Panc1 (cell line): ENCODE data around the gene PIPOX.

ENCODE experiments used
- SIN3A ChIP-seq: IDR thresholded peaks from 2 replicates; pipeline ENCODE4 v1.6.1; 2012; ENCODE audit warnings: low read depth, mild to moderate bottlenecking, low read length, moderate library complexity, borderline replicate concordance; ENCODE audit not compliant: insufficient read depth
- TF ChIP-seq, protein P1 (sequence below): fragments of 450-650 bp; IDR thresholded peaks from 2 replicates; pipeline ENCODE4 v1.5.1; 2017; ENCODE audit warnings: mild to moderate bottlenecking

DNA sequence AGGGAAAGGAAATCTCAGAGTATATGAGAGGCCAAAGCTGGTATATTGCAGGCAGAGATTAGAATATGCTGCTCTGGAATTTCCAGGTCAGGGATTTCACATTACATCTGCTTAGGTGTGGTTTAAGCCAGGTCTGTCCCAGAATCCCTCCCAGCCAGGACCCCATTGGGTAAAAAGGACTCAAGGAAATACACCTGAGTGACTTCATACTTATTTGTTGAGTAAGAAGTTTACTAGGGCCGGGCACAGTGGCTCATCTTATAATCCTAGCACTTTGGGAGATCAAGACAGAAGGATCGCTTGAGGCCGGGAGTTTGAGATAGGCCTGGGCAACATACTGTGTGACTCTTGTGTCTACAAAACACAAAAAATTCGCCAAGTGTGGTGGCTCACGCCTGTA, 7.2 kb downstream of the PIPOX start:
- TF ChIP-seq, protein P1, sequence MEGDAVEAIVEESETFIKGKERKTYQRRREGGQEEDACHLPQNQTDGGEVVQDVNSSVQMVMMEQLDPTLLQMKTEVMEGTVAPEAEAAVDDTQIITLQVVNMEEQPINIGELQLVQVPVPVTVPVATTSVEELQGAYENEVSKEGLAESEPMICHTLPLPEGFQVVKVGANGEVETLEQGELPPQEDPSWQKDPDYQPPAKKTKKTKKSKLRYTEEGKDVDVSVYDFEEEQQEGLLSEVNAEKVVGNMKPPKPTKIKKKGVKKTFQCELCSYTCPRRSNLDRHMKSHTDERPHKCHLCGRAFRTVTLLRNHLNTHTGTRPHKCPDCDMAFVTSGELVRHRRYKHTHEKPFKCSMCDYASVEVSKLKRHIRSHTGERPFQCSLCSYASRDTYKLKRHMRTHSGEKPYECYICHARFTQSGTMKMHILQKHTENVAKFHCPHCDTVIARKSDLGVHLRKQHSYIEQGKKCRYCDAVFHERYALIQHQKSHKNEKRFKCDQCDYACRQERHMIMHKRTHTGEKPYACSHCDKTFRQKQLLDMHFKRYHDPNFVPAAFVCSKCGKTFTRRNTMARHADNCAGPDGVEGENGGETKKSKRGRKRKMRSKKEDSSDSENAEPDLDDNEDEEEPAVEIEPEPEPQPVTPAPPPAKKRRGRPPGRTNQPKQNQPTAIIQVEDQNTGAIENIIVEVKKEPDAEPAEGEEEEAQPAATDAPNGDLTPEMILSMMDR, result no peak
- no peak for TF ChIP-seq SIN3A
